SIG-M5 (cell line): ENCODE data around the gene SEPHS2.

Experiments used
- DNase-seq: peaks from one replicate; lab custom pipeline; 2025; lab: John Stamatoyannopoulos, UW

SEPHS2 gene

DNA sequence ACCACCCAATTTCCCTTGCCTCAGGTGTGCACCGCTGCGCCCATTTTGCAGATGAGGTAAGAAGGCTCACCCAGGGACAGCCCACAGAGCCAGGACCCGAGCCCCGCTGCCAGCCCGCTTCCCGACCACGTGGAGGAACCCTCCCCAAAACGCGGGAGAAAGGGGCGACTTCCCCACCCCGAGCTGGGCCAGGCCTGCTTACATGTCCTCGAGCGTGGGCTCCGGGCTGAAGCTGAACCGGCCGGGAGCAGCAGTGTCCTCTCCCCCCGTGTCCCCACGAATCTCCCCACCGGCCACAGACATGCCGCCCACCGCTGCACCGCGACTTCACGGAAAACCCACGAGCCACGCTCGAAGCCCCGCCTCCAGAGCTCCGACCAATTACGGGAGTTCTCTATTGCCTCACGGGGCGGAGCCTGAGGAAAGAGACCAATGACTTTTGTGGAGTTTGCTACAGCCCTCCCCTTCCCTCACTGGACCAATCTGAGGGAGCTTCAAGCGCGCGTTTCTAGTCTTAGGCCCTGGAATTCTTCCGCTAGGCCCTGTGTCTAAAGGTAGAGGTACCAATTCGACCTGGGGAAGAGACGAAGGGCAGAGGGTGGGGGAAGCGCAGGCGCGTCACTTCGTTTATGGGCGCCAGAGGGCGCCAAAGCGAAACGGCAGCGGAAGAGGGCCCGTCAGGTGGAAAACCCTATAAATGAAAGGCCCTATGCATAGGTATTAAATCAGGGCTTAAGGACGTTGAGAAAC, 15.8 kb downstream of the SEPHS2 start, which contains the start of gene DCTPP1:
TSS of gene DCTPP1 (minus strand) at position 353 of the 750 bp plus-strand sequence. CDS start at position 303, 50 bp downstream.
- peak; percentile 96 for DNase-seq

GRCh38 chr16:30429418-30429677, 16.3 kb downstream of the SEPHS2 start:
- no peak for DNase-seq

- no peak for DNase-seq
These were observed 17.6 kb downstream of the SEPHS2 start for GRCh38 chr16:30428055-30428454.

GRCh38 chr16:30421010-30421409, 24.7 kb downstream of the SEPHS2 start:
- no peak for DNase-seq

GRCh38 chr16:30418350-30419181, 27.1 kb downstream of the SEPHS2 start:
- DNase-seq: no peak

DNA sequence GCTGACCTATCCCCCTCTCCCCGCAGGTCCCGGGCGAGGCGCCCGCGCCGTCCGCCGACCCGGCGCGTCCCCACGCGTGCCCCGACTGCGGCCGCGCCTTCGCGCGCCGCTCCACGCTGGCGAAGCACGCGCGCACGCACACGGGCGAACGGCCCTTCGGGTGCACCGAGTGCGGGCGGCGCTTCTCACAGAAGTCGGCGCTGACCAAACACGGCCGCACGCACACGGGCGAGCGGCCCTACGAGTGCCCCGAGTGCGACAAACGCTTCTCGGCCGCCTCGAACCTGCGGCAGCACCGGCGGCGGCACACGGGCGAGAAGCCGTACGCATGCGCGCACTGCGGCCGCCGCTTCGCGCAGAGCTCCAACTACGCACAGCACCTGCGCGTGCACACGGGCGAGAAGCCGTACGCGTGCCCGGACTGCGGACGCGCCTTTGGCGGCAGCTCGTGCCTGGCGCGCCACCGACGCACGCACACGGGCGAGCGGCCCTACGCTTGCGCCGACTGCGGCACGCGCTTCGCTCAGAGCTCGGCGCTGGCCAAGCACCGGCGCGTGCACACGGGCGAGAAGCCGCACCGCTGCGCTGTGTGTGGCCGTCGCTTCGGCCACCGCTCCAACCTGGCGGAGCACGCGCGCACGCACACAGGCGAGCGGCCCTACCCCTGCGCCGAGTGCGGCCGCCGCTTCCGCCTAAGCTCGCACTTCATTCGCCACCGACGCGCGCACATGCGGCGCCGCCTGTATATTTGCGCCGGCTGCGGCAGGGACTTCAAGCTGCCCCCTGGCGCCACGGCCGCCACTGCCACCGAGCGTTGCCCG, 27.9 kb downstream of the SEPHS2 start:
- DNase-seq: peak; percentile 39

DNA sequence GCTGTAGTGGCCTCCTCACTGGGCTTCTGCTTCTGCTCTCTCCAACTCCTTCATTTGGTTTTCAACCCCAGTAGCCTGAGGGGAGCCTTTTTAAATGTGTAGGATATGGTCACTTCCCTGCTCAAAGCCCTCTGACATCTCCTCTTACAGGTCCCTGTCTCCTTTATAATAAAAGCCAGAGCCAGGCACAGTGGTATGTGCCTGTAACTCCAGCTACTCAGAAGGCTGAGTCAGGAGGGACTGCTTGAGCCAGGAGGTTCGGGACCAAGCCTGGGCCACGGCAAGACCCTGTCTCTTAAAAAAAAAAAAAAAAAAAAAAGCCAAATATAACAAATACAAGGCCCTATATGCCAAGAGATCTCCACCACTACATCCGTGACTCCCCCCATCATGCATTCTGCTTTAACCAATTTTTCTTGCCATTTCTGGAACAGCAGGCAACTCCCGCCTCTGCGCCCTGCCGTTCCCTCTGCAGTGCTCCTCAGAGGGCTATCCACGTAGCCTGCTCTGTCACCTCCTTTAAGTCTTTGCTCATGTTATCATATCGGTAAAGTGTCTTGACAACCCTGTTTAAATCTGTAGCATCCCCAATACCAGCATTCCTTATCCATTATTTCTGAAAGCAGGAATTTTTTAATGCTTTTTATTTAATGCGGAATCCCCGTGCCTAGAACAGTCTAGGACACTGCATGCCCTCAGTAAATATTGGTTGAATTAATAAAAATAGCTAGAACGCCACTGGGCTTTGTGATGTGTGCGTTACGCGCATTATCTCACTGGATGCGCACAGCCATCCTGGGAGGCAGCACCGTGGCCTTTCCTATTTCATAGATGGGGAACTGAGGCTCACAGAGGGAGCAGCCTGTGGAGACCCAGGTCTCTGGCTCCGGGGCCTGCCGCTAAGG, 28.8 kb downstream of the SEPHS2 start:
- no peak for DNase-seq

DNA sequence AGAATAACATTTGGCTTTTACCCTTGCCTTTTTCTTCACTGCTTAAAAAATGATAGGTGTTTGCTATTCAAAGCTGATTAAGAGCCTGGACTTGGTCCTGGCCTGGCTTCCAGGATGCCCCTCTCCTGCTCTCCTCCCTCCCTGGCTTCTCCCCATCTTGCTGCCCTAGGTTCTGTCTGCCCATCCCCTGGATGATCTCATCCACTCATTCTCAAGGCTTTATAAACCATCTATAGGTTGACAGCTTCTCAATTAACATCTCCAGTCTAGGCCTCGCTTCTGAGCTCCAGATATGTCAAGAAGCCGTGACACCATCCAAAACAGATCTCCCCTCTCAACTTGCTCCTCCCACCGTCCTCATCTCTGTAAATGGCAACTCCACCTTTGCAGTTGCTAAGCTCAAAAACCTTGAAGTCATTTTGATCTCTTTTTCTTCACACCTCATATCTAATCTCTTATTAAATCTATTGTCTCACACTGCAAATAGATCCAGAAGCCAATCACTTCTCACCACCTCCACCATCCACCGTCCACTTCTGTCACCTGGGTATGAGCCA, 29.5 kb downstream of the SEPHS2 start:
- DNase-seq: no peak

DNA sequence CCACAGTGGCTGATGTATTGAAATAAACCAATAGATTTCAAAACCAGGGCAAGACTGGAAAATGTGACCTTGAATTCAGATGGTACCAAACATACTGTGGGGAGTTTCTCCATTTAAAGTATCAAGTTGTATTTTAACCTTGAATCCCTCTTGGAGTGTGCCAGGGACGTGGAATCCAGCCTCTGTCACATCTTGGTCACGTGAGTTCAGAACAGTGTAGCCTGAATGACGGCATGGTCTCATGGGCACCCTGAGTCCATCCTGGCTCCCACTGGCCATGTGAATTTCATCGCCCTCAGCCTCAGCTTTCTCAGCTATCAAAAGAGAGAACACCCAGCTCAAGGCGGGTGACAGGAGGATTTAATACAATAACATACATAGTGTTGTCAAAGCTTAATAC, 31.5 kb downstream of the SEPHS2 start:
- DNase-seq: no peak

DNA sequence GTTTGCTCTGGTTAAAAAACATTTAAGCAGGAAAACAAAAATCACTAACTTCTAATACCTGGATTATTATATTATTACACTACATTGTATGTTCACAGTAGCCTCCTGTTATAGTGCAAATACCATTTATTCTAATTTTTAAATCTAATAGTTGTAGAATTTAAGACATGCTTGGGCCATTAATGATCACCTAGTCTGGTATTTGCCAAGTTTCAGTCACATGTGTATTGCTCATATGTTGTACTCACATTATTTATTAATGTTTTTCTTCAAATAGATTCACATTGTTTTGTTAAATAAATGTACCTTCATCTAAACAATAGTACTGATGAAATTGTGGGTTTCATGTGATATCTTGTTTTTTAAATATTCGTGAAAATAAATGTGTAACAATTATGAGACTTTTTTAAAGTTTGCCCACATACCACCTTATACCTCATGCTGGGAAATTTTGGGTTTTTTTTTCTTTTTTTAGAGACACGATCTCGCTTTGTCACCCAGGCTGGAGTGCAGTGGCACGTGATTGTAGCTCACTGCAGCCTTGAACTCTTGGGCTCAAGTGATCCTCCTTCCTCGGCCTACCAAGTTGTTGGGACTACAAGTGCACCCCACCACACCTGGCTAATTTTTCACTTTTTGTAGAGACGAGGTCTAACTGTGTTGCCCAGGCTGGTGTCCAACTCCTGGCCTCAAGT, 32.4 kb downstream of the SEPHS2 start:
- DNase-seq: no peak

DNA sequence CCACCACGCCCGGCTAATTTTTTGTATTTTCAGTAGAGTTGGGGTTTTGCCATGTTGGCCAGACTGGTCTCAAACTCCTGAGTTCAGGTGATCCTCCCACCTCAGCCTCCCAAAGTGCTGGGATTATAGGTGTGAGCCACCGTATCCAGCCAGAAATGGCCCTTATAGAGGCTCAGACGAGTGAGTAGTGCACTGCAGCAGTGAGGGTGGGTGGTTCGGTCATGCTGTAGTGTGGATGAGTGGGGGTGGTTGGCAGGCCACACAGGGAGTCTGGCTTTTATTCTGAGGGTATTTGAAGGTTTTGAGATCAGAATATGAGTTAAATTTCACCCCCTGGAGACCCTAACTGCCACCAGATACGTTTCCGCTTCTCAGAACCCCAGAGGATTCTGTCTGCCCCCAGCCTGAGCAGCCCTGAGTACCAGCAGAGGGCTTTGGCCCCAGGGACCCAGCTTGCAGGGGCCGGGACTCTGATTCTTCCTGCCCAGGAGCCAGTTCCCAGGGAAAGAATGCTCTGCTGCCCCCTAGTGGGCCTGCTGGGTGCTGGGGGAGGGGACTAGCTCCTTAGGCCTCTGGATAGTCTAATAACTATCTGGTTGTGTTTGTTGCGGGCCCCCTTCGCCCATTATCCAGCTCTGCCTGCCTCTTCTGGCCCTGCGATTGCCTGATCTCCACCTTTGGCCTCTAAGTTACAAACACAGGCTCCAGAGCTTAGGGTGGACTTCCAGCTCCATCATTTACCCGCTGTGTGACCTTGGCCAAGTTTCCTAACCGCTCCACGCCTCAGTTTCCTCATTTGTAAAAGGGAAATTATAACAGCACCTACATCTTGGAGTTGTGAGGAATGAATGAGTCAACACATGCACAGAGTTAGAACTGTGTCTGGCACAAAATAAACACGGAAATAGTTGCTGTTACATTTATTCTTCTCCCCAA, 36.3 kb downstream of the SEPHS2 start:
- peak; percentile 28 for DNase-seq

DNA sequence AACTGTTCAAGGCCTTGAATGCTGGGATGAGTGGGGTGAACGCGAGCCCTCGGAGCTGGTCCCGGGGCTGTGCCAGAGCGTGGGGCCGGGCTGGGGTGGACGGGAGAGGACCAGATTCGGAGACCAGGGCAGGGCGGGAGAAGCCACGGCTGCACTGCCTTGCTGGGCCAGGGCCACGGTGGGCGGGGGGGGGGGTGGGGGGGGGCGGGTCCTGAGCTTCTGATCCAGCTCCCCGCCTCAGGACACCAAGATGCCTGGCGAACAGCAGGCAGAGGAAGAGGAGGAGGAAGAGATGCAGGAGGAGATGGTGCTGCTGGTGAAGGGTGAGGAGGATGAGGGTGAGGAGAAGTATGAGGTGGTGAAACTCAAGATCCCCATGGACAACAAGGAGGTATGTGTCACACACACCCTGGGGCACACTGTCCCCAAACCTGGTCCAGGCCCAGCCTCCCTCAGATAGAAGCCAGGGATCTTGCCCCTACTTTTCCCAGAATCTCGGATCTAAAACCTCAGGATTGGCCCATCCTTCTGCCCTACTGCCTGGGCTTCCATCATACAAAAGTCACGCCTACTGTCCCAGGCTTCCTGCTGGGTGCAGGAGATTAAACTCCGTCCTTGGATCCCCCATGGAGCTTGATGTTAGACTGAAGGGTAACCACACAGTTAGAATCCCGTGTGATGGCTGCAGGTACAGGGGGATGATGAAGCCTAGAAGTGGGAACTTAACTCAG, 37.7 kb downstream of the SEPHS2 start:
- DNase-seq: no peak

- DNase-seq: no peak
These were observed 38.4 kb downstream of the SEPHS2 start, which contains the start of gene ZNF771 for GRCh38 chr16:30407102-30407803. Gene ZNF771 (plus strand): TSS chr16:30407606. CDS start chr16:30408054, 448 bp downstream.

GRCh38 chr16:30406795-30407101, 38.9 kb downstream of the SEPHS2 start:
- DNase-seq: no peak

- no peak for DNase-seq
These were observed 43.8 kb downstream of the SEPHS2 start for GRCh38 chr16:30401768-30402425.

DNA sequence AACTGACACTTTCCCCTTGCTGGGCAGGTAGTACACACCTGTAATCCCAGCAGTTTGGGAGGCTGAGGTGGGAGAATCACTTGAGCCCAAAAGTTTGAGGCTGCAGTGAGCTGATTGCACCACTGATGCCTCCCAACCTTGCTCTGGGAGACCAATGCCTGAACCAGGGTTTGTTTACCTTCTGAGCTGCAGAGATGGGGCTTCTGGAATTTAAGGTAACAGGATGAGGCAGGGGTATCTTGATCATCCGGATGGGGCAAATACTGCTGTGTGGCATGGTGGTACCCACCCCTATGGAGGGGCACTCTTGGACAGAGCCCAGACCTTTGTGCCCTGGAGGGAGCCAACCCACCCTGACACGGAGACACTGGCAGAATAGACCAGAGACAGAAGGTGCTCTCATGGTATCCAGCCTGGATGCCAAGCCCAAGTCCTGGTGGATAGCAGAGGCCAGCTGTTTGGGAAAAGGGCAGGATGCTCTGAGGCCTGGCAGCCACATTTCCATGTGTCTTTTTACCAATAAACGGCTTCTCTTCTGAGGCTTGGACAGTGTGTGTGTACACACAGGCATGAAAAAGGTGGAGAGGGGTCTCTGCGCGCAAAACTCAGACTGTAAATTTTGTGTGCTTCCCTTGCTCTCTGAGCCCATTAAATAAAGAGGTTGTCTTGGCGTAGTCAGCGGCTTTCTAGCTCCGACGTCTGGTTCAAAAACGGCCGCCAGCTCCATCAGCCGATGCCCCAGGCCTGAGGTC, 46.1 kb downstream of the SEPHS2 start:
- no peak for DNase-seq
